Peyer's patch (tissue), 4 donors: ENCODE results near the gene CACTIN.

Experiments used
- CTCF ChIP-seq, 6 experiments: fragments of 450-650 bp in 4 of 6; fragments of 200-600 bp in 2 of 6; sonication (generic) in 1 of 6; IDR thresholded peaks; one replicate each; pipeline ENCODE4 v1.5.1; 2017 to 2019; ENCODE audit warnings: antibody characterized with exemption in 6 of 6, mild to moderate bottlenecking in 3 of 6, moderate library complexity in 1 of 6
- POLR2A ChIP-seq, 2 donors: fragments of 450-650 bp; IDR thresholded peaks; one replicate each; pipeline ENCODE4 v1.5.1; 2017; ENCODE audit warnings: antibody characterized with exemption in 2 of 2, mild to moderate bottlenecking in 2 of 2, moderate library complexity in 2 of 2

GRCh38 chr19:3593156-3593555 lies 33.4 kb downstream of the CACTIN start:
- TF ChIP-seq CTCF (IDR thresholded peaks at IDR 0.05) (no peak), POLR2A (IDR thresholded peaks at IDR 0.05) (no peak)
